Measurements from ENCODE around the gene SLIT3. TPM values are rescaled to one million over a fixed set of nuclear protein-coding genes. Genes with fewer than 3 reads are reported as not detected.

SLIT3 gene
- total and polyA plus RNA-seq, 4 experiments from 2014 or later, result not detected

- H3K4me1 Mint-ChIP-seq, result no peaks in the 10 kb centered on the region
- no peak overlapping the region for H3K4me3 Mint-ChIP-seq
- ChIA-PET POLR2A (ENCODE audit: partially characterized antibody) (no interaction called here), CTCF (ENCODE audit: partially characterized antibody) (no interaction called here)
- no peak overlapping the region for H3K4me3 ChIP-seq (ENCODE audit: low read length in 2 of 2)
- H3K9me3 ChIP-seq (ENCODE audit: control insufficient read depth in 1 of 2, low read length in 2 of 2), result no peaks in the 10 kb centered on the region
- no peaks in the 10 kb centered on the region for H3K27me3 ChIP-seq (ENCODE audit: insufficient read depth, low read length)
- H3K9me3 Mint-ChIP-seq, result peaks cover 0 to 1% (median 0%) of the 10 kb centered on the region in 8 donors
- H3K4me1 ChIP-seq (ENCODE audit: insufficient read depth, low read length), result no peaks in the 10 kb centered on the region
- H3K36me3 ChIP-seq (ENCODE audit: insufficient read depth, low read length), result no peaks in the 10 kb centered on the region
- no peak for DNase-seq
- H3K27ac ChIP-seq (ENCODE audit: low read depth, low read length), result no peak overlapping the region
- H3K36me3 Mint-ChIP-seq, result no peaks in the 10 kb centered on the region
- no peak overlapping the region for H3K27ac Mint-ChIP-seq
- peaks cover 11 to 15% of the 10 kb centered on the region in 2 donors for H3K27me3 Mint-ChIP-seq
- intact Hi-C loops (cut with micrococcal nuclease), result no loop called here
Measured at GRCh38 chr5:169063316-169063953, 237.5 kb downstream of the SLIT3 start.

- H3K36me3 Mint-ChIP-seq, result no peaks in the 10 kb centered on the region
- H3K4me1 ChIP-seq (ENCODE audit: insufficient read depth, low read length), result no peaks in the 10 kb centered on the region
- ChIA-PET CTCF (ENCODE audit: partially characterized antibody) (no interaction called here), POLR2A (ENCODE audit: partially characterized antibody) (no interaction called here)
- H3K27me3 Mint-ChIP-seq, result peaks cover 11 to 14% of the 10 kb centered on the region in 2 donors
- H3K27ac Mint-ChIP-seq, result no peak overlapping the region
- H3K9me3 Mint-ChIP-seq, result peaks cover 0 to 1% (median 0%) of the 10 kb centered on the region in 8 donors
- no peaks in the 10 kb centered on the region for H3K9me3 ChIP-seq (ENCODE audit: control insufficient read depth in 1 of 2, low read length in 2 of 2)
- no peak overlapping the region for H3K4me3 Mint-ChIP-seq
- intact Hi-C loops (cut with micrococcal nuclease), result no loop called here
- no peak for DNase-seq
- no peaks in the 10 kb centered on the region for H3K36me3 ChIP-seq (ENCODE audit: insufficient read depth, low read length)
- no peak overlapping the region for H3K4me3 ChIP-seq (ENCODE audit: low read length in 2 of 2)
- H3K27ac ChIP-seq (ENCODE audit: low read depth, low read length), result no peak overlapping the region
- H3K27me3 ChIP-seq (ENCODE audit: insufficient read depth, low read length), result no peaks in the 10 kb centered on the region
- no peaks in the 10 kb centered on the region for H3K4me1 Mint-ChIP-seq
Measured at GRCh38 chr5:169062690-169063089, 238.2 kb downstream of the SLIT3 start.

- Mint-ChIP-seq H3K27ac (peak overlapping the region in 1 of 7 donors; percentile 9), H3K4me1 (peaks cover 0 to 1% (median 0%) of the 10 kb centered on the region in 4 donors), H3K9me3 (peaks cover 0 to 2% (median 0%) of the 10 kb centered on the region in 8 donors), H3K27me3 (peaks cover 1 to 5% of the 10 kb centered on the region in 2 donors), H3K4me3 (no peak overlapping the region), H3K36me3 (no peaks in the 10 kb centered on the region)
- ChIA-PET POLR2A (ENCODE audit: partially characterized antibody) (no interaction called here), CTCF (ENCODE audit: partially characterized antibody) (no interaction called here)
- intact Hi-C loops (cut with micrococcal nuclease), result no loop called here
- H3K4me3 ChIP-seq (ENCODE audit: low read length in 2 of 2), result no peak overlapping the region
- H3K27me3 ChIP-seq (ENCODE audit: insufficient read depth, low read length), result no peaks in the 10 kb centered on the region
- DNase-seq, result no peak
- no peaks in the 10 kb centered on the region for H3K36me3 ChIP-seq (ENCODE audit: insufficient read depth, low read length)
- H3K27ac ChIP-seq (ENCODE audit: low read depth, low read length), result no peak overlapping the region
- H3K4me1 ChIP-seq (ENCODE audit: insufficient read depth, low read length), result no peaks in the 10 kb centered on the region
- no peaks in the 10 kb centered on the region for H3K9me3 ChIP-seq (ENCODE audit: control insufficient read depth in 1 of 2, low read length in 2 of 2)
Measured at GRCh38 chr5:169054506-169054905, 246.4 kb downstream of the SLIT3 start.

GRCh38 chr5:169052207-169052606, 248.7 kb downstream of the SLIT3 start:
- DNase-seq, result no peak
- Mint-ChIP-seq H3K27me3 (peaks cover 1 to 11% of the 10 kb centered on the region in 2 donors), H3K27ac (no peak overlapping the region), H3K4me1 (peaks cover 0 to 1% (median 0%) of the 10 kb centered on the region in 4 donors), H3K36me3 (no peaks in the 10 kb centered on the region), H3K4me3 (no peak overlapping the region), H3K9me3 (peaks cover 0 to 2% (median 0%) of the 10 kb centered on the region in 8 donors)
- no peaks in the 10 kb centered on the region for H3K9me3 ChIP-seq (ENCODE audit: control insufficient read depth in 1 of 2, low read length in 2 of 2)
- CTCF ChIA-PET (ENCODE audit: partially characterized antibody), result no interaction called here
- intact Hi-C loops (cut with micrococcal nuclease), result no loop called here
- H3K36me3 ChIP-seq (ENCODE audit: insufficient read depth, low read length), result no peaks in the 10 kb centered on the region
- no peaks in the 10 kb centered on the region for H3K27me3 ChIP-seq (ENCODE audit: insufficient read depth, low read length)
- POLR2A ChIA-PET (ENCODE audit: partially characterized antibody), result no interaction called here
- H3K4me3 ChIP-seq (ENCODE audit: low read length in 2 of 2), result no peak overlapping the region
- H3K4me1 ChIP-seq (ENCODE audit: insufficient read depth, low read length), result no peaks in the 10 kb centered on the region
- H3K27ac ChIP-seq (ENCODE audit: low read depth, low read length), result no peak overlapping the region

- H3K4me3 ChIP-seq (ENCODE audit: low read length in 2 of 2), result no peak overlapping the region
- H3K4me1 ChIP-seq (ENCODE audit: insufficient read depth, low read length), result no peaks in the 10 kb centered on the region
- POLR2A ChIA-PET (ENCODE audit: partially characterized antibody), result no interaction called here
- H3K4me1 Mint-ChIP-seq, result peaks cover 0 to 1% (median 0%) of the 10 kb centered on the region in 4 donors
- no peak overlapping the region for H3K4me3 Mint-ChIP-seq
- DNase-seq, result no peak
- H3K27me3 ChIP-seq (ENCODE audit: insufficient read depth, low read length), result no peaks in the 10 kb centered on the region
- intact Hi-C loops (cut with micrococcal nuclease), result no loop called here
- CTCF ChIA-PET (ENCODE audit: partially characterized antibody), result no interaction called here
- H3K9me3 ChIP-seq (ENCODE audit: control insufficient read depth in 1 of 2, low read length in 2 of 2), result no peaks in the 10 kb centered on the region
- no peak overlapping the region for H3K27ac ChIP-seq (ENCODE audit: low read depth, low read length)
- H3K9me3 Mint-ChIP-seq, result peaks cover 0 to 2% (median 0%) of the 10 kb centered on the region in 8 donors
- H3K36me3 Mint-ChIP-seq, result no peaks in the 10 kb centered on the region
- H3K27me3 Mint-ChIP-seq, result peaks cover 1 to 11% of the 10 kb centered on the region in 2 donors
- no peaks in the 10 kb centered on the region for H3K36me3 ChIP-seq (ENCODE audit: insufficient read depth, low read length)
- no peak overlapping the region for H3K27ac Mint-ChIP-seq
Measured at GRCh38 chr5:169051351-169051750, 249.6 kb downstream of the SLIT3 start.

- Histone ChIP-seq H3K4me3 (ENCODE audit: low read length in 2 of 2) (no peak overlapping the region), H3K4me1 (ENCODE audit: insufficient read depth, low read length) (no peaks in the 10 kb centered on the region), H3K9me3 (ENCODE audit: control insufficient read depth in 1 of 2, low read length in 2 of 2) (no peaks in the 10 kb centered on the region), H3K27me3 (ENCODE audit: insufficient read depth, low read length) (no peaks in the 10 kb centered on the region), H3K27ac (ENCODE audit: low read depth, low read length) (no peak overlapping the region), H3K36me3 (ENCODE audit: insufficient read depth, low read length) (no peaks in the 10 kb centered on the region)
- CTCF ChIA-PET (ENCODE audit: partially characterized antibody), result no interaction called here
- H3K27ac Mint-ChIP-seq, result peak overlapping the region in 1 of 7 donors; percentile 6
- POLR2A ChIA-PET (ENCODE audit: partially characterized antibody), result no interaction called here
- H3K9me3 Mint-ChIP-seq, result peaks cover 0 to 2% (median 0%) of the 10 kb centered on the region in 8 donors
- no peak overlapping the region for H3K4me3 Mint-ChIP-seq
- no peaks in the 10 kb centered on the region for H3K36me3 Mint-ChIP-seq
- peaks cover 0 to 1% (median 0%) of the 10 kb centered on the region in 4 donors for H3K4me1 Mint-ChIP-seq
- no peak for DNase-seq
- peaks cover 1 to 11% of the 10 kb centered on the region in 2 donors for H3K27me3 Mint-ChIP-seq
- intact Hi-C loops (cut with micrococcal nuclease), result no loop called here
Measured at GRCh38 chr5:169050636-169051035, 250.3 kb downstream of the SLIT3 start.

- Mint-ChIP-seq H3K27me3 (peaks cover 1 to 11% of the 10 kb centered on the region in 2 donors), H3K4me1 (peaks cover 0 to 1% (median 0%) of the 10 kb centered on the region in 4 donors), H3K4me3 (no peak overlapping the region), H3K9me3 (no peaks in the 10 kb centered on the region), H3K36me3 (no peaks in the 10 kb centered on the region), H3K27ac (peak overlapping the region in 1 of 7 donors; percentile 6)
- H3K4me1 ChIP-seq (ENCODE audit: insufficient read depth, low read length), result no peaks in the 10 kb centered on the region
- no peak overlapping the region for H3K4me3 ChIP-seq (ENCODE audit: low read length in 2 of 2)
- H3K9me3 ChIP-seq (ENCODE audit: control insufficient read depth in 1 of 2, low read length in 2 of 2), result no peaks in the 10 kb centered on the region
- no peaks in the 10 kb centered on the region for H3K27me3 ChIP-seq (ENCODE audit: insufficient read depth, low read length)
- H3K36me3 ChIP-seq (ENCODE audit: insufficient read depth, low read length), result no peaks in the 10 kb centered on the region
- no peak overlapping the region for H3K27ac ChIP-seq (ENCODE audit: low read depth, low read length)
- POLR2A ChIA-PET (ENCODE audit: partially characterized antibody), result no interaction called here
- intact Hi-C loops (cut with micrococcal nuclease), result no loop called here
- DNase-seq, result no peak
- CTCF ChIA-PET (ENCODE audit: partially characterized antibody), result no interaction called here
Measured at GRCh38 chr5:169050146-169050571, 250.8 kb downstream of the SLIT3 start.

Data from CD4-positive, alpha-beta memory T cell (primary cell).